ENCODE results near the gene CNN3.

- no peak for TF ChIP-seq CTCF (IDR thresholded peaks at IDR 0.05)
- no peak for TF ChIP-seq EZH2 (IDR thresholded peaks at IDR 0.05; ENCODE audit: borderline replicate concordance, insufficient read depth, low read depth, low read length, poor library complexity, severe bottlenecking)
These were observed at the start of gene CNN3 for GRCh38 chr1:94926915-94927404.

All from B cell (primary cell).